ENCODE results near the gene ETS1. TPM values are rescaled to one million over a fixed set of nuclear protein-coding genes. Genes with fewer than 3 reads are reported as not detected.
"Not testable (repeated sequence)": the region's sequence is repeated elsewhere in the genome, so short reads cannot be mapped to it uniquely, and the experiment has no call there.

The ETS1 gene
- total RNA-seq, 1 donor from 2014 or later, result 112 TPM

- no peak for DNase-seq (ENCODE audit: low spot score)
These were observed 121.8 kb downstream of the ETS1 start for GRCh38 chr11:128465531-128465930.

- no peak for DNase-seq (ENCODE audit: low spot score)
These were observed 122.4 kb downstream of the ETS1 start for GRCh38 chr11:128464878-128465450.

DNA sequence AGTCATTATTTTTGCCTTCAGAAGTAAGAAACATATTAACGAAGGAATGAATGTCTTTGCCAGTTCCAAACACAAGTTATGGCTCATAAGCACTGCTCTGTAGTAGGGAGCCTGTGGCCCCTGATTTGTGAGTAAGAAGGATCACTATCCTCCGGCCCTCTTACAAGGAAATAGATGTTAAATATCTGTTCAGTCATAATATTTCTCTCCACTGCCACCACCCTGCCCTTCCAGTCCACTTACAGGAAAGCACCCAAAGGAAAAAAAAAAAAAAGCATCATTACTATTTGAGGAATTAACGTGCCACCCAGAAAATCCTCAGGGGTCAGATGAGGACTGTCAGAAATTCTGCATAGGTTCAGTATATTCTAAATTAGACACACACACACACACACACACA, 123.4 kb downstream of the ETS1 start:
- no peak for DNase-seq (ENCODE audit: low spot score)

DNA sequence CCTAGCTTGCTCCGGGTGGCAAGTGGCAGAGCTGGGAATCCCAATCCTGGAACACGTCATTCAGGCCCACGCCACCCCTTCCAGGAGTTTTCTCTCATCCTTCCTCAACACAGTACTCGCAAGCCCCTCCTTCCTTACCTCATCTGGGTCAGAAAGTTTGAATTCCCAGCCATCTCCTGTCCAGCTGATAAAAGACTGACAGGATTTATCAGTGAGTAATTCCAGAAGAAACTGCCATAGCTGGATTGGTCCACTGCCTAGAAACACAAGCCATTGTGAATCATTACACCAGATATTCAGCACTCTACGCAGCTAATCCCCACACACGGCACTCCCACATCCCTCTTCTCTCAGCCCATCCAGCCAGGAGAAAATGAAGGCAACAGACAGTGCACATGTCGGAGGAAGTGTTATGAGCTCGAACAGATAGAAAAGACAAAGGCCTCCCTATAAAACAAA, 124.0 kb downstream of the ETS1 start:
- no peak for DNase-seq (ENCODE audit: low spot score)

DNA sequence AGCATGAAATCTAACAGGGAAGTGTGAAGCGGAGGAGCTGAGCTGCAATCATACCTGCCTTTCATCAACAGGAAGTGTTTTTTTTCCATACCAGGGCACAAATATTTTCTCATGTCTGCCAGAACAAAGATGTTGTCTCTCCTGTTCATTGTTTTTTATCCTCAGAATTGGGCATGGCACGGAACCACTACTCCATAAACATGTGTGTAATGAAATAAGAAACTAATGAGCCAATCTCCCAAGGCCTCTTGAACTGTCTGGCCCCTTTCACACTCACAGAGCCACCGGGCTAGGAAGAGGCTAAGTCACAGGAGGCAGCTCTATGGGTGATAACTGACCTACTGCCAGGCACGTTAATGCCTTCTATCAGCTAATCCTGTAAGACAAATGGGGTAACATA, 124.4 kb downstream of the ETS1 start:
- DNase-seq (ENCODE audit: low spot score), result no peak

GRCh38 chr11:128462189-128462588, 125.2 kb downstream of the ETS1 start:
- DNase-seq (ENCODE audit: low spot score), result no peak

GRCh38 chr11:128458321-128458720, 129.0 kb downstream of the ETS1 start:
- no peak for DNase-seq (ENCODE audit: low spot score)

- no peak for DNase-seq (ENCODE audit: low spot score)
These were observed 129.5 kb downstream of the ETS1 start for GRCh38 chr11:128457874-128458273.

GRCh38 chr11:128456566-128457268, 130.6 kb downstream of the ETS1 start:
- no peak for DNase-seq (ENCODE audit: low spot score)

- DNase-seq (ENCODE audit: low spot score), result no peak
These were observed 131.6 kb downstream of the ETS1 start for GRCh38 chr11:128455766-128456165.

GRCh38 chr11:128453444-128454336, 133.7 kb downstream of the ETS1 start:
- peak; percentile 57 for DNase-seq (ENCODE audit: low spot score)

GRCh38 chr11:128451652-128452470, 135.5 kb downstream of the ETS1 start:
- DNase-seq (ENCODE audit: low spot score), result peak; percentile 52

DNA sequence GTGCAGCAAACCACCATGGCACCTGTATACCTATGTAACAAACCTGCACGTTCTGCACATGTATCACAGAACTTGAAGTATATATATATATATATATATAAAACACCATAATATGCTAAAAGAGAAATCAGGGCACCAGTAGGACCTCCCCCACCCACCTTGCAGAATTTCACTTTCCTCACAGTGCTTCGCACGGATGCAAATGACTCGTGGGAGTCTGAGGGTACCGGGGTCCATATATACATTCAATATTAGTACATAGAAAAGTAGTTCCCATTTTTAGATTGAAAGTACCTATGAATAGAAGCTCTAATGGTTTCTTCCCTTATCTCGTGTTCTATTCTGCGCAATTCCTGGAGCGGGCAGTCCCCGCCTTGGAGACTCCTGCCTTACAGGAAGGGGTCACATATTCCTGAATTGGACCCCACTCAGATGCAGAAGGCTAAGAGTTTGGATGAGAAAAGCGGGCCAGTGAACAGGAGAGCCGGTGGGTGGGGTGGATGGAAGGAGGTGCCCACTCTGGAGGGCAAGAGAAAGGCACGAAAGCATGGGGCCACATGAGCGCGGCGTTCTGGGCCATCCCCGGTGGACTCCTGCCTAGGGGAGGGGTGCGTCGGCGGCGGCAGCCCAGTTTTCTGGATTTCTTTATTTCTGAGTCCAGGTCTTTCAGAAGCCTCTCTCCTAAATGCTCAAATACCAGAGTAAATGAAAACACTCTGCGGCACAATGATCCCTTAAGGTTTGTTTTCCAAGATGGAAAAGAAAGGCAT, 136.3 kb downstream of the ETS1 start:
- no peak for DNase-seq (ENCODE audit: low spot score)

- DNase-seq (ENCODE audit: low spot score), result not testable (repeated sequence)
These were observed 136.9 kb downstream of the ETS1 start for GRCh38 chr11:128450425-128450824.

DNA sequence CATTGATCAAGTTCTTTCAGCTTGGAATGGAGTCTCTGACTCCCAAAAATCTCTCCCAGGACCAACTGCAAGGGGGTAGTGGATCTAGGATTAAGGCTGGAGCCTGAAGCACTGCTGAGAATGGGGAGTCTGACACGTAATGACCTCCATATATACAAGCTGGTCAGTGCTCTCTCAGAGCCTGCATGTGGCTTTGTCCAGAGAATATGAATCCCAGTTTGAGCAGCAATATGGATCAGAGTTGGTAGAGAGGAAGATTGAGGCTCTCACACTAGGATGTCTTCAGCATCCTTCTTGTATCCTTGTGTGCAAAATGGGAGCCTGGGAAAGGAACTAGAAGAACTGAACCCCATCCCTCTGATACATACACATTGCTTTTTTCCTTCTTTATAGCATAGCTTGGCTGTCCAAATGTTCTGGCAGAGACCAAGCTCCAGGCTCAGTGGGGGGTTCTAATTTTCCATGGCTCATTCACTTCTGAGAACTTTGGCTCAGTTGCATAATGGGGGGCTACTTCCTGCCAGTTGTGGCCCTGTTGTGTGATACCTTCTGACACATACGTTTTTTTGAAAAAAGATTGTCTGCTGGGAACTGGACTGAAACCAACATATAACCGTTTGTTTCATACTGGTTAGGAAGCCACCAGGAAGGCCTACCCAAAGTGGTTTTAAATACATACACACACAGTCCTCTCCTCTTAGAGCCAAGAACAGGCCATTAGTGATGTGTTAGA, 138.2 kb downstream of the ETS1 start:
- DNase-seq (ENCODE audit: low spot score), result no peak

DNA sequence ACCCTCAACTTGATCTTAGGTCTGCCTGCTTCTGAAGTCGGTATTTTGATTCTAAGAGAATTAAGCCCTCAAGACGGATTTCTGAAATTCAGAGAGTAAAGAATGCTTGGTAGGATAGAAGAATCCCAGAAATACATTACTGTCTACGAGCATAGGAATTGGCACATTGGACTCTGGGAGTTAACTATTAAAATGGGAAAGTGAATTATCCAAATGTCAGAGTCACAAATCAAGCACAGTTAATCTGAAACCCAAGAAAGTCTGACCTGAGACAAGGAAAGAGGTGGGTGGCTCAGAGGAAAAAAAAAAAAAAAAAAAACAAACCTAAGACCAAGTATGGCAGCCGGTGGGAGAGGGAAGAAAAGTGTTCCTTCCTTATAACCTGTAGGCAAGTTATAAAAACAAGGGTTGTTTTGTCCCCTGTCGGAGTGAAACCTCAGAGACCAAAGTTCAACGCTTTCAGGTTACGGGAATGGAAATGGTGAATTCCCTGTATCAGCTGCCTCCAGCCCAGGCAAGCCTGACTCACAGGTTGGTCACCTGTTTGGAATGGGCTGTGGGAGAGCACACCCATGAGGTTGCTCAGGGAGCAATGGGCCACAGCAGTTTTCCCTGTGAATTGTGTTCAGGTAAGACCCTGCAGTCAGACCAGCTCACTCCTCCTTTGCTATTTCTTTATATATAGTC, 139.0 kb downstream of the ETS1 start:
- peak; percentile 61 for DNase-seq (ENCODE audit: low spot score)

GRCh38 chr11:128447233-128447632, 140.1 kb downstream of the ETS1 start:
- DNase-seq (ENCODE audit: low spot score), result no peak

DNA sequence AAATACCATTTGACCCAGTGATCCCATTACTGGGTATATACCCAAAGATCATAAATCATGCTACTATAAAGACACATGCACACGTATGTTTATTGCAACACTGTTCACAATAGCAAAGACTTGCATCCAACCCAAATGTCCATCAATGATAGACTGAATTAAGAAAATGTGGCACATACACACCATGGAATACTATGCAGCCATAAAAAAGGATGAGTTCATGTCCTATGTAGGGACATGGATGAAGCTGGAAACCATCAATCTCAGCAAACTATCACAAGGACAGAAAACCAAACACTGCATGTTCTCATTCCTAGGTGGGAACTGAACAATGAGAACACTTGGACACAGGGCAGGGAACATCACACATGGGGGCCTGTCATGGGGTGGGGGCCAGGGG, 141.4 kb downstream of the ETS1 start:
- not testable (repeated sequence) for DNase-seq (ENCODE audit: low spot score)

DNA sequence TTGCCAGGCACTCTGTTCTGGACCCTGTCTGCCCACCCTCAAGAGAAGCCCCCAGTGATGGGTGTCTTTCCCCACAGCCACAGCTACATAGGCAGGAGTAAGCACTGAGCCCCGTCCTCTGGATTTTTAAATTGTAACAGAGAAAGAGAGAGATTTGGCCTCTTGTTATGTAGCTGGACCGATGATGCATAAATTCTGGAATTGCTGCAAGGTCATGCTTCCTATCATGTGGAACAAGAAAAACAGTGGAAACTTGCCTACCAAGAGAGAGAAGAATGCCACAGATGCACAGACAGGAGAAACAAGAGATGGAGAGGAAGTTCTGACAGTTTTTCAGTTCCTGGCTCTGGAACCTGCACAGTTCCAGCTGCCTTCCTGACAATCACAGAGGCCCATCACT, 150.2 kb downstream of the ETS1 start:
- DNase-seq (ENCODE audit: low spot score), result no peak

DNA sequence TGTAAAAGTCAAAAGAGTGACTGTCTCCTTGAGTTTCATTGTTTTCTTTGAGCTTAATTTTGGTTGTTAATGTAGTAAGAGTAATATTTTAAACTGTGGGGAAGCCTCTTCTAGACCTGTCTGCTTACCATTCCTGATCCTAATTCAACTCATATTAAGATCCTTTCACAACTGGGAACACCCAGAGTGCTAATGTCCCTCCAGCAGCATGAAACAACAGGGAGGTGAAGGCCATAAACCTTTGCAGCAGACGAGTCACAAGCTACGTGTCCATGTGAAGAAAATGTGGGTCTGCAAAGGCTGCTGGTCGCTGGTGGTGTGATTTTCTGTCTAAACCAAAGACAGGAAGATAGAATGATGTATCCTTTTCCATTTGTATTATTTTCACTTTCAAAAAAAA, 152.5 kb downstream of the ETS1 start:
- no peak for DNase-seq (ENCODE audit: low spot score)

Measured in ureter (tissue), 1 donor.